Hippocampal formation (tissue), 2 donors: ENCODE data around the gene PDE3A.
"Not testable (repeated sequence)": the region's sequence is repeated elsewhere in the genome, so short reads cannot be mapped to it uniquely, and the experiment has no call there.

Experiments used
- DNase-seq, 2 donors: peaks; one replicate each; lab custom pipeline; 2025; lab: John Stamatoyannopoulos, UW

Gene PDE3A

GRCh38 chr12:20551742-20552442 is 183.6 kb downstream of the PDE3A start:
- not testable (repeated sequence) for DNase-seq

DNA sequence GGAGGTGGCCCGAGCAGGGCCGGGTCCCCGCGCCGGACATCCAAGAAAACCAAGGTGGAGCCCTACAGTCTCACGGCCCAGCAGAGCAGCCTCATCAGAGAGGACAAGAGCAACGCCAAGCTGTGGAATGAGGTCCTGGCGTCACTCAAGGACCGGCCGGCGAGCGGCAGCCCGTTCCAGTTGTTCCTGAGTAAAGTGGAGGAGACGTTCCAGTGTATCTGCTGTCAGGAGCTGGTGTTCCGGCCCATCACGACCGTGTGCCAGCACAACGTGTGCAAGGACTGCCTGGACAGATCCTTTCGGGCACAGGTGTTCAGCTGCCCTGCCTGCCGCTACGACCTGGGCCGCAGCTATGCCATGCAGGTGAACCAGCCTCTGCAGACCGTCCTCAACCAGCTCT is 184.2 kb downstream of the PDE3A start:
- not testable (repeated sequence) for DNase-seq

DNA sequence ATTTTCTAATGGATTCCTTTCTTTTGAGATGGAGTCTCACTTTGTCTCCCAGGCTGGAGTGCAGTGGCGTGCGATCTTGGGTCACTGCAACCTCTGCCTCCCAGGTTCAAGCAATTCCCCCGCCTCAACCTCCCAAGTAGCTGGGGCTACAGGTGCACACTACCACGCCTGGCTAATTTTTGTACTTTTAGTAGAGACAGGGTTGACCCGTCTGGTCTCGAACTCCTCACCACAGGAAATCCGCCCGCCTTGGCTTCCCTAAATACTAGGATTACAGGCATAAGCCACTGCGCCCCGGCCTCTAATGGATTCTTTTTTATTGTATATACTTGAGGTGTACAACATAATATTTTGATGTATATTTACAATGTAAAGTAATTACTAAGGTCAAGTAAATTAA is 186.7 kb downstream of the PDE3A start:
- no peak for DNase-seq

DNA sequence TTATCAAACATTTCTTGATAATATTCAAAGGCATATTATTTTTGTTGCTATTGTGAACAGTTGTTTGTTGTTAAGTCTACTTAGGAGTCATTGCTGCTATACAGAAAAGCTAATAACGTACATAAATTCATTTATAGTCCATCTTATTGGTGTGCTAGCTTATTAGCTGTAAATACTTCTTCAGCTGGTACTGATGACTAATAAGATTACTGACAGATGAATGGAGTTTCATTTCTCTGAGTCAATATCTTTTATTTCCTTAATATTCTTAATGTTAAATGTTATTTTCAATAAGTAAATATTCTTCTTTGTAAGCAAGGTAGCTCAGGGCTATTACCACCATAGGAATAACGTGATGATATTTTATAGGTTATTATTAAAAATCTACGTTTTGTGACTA is 187.4 kb downstream of the PDE3A start:
- no peak for DNase-seq

DNA sequence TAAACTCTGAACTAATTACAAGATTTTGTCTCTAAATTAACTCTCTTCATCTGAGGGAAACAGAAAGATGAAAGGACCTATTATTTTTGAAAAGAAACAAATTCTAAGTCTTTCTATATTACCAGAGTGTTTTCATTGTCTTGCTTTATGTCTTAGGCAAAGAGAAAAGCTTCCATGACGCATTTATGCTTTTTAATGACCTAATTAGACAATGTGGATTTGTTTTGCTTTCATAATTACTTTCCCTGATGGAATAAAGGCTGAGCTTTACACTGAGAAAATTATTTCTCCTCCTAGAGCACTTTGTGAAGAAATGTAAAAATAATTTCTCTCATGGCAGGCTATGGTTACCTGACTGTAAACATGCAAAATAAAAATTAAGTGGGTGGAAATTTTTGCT is 188.8 kb downstream of the PDE3A start:
- peak in 1 of 2 donors; percentile 15 for DNase-seq

- DNase-seq = no peak
These were observed 192.6 kb downstream of the PDE3A start for GRCh38 chr12:20560935-20561334.

- no peak for DNase-seq
These were observed 193.5 kb downstream of the PDE3A start for GRCh38 chr12:20561871-20562270.

DNA sequence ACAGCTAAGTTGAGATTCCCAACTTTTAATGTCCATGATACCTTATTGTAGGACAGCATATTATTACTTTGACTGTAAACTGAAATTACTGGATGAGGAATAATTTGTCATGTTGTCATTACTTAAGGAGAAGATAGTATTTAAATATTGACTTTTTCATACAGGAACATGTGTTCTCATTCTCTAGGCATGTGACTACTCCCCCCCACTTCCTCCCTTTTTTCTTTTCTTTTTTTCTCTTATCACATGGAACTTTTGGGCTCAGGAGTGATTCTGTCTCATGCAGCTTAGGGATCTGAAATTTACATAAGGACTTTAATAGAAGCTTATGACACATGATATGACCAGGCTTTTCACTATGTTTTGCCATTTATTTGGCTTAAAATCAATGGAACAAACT is 199.1 kb downstream of the PDE3A start:
- no peak for DNase-seq

DNA sequence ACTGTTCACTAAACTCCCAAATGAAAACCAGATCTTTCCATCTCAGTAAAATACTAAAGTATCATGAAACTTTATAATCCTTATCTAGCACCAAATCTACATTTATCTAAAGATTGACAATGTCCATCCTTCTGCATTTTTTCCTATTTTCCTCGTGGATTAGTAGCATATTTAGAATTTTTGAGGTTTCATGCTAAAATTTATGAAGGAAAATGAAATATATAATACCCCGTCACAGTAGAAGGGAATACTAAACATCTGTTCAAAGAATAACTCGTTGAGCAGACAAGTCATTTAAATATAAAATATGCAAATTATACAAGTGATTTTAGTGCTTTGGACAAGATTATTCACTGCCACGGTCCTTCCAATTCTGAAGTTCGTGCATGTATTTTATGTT is 204.1 kb downstream of the PDE3A start:
- DNase-seq = no peak

- no peak for DNase-seq
These were observed 208.2 kb downstream of the PDE3A start for GRCh38 chr12:20576528-20576927.

GRCh38 chr12:20577054-20577453 is 208.7 kb downstream of the PDE3A start:
- no peak for DNase-seq

DNA sequence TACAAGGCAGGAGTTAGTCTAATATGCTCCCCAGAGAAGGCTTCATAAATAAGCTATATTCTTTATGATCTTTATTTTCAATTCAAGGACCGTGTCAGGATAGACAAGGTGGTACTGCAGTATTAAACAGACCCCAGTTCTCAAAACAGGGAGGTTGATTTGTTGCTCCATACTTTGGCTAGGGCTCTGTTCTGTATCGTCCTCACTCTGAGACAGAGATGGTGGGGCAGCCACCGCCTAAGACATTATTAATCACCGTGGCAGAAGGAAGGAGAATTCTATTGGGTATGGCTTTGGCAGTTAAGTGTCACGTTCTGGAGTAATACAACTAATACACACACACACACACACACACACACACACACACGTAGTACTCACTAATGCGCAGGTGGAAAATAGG is 209.8 kb downstream of the PDE3A start:
- no peak for DNase-seq

- DNase-seq = no peak
These were observed 216.8 kb downstream of the PDE3A start for GRCh38 chr12:20585055-20585625.

GRCh38 chr12:20585913-20586312 is 217.6 kb downstream of the PDE3A start:
- no peak for DNase-seq

GRCh38 chr12:20588042-20588441 is 219.7 kb downstream of the PDE3A start:
- peak; percentile 42 to 88 for DNase-seq

GRCh38 chr12:20590570-20590969 is 222.2 kb downstream of the PDE3A start:
- no peak for DNase-seq

DNA sequence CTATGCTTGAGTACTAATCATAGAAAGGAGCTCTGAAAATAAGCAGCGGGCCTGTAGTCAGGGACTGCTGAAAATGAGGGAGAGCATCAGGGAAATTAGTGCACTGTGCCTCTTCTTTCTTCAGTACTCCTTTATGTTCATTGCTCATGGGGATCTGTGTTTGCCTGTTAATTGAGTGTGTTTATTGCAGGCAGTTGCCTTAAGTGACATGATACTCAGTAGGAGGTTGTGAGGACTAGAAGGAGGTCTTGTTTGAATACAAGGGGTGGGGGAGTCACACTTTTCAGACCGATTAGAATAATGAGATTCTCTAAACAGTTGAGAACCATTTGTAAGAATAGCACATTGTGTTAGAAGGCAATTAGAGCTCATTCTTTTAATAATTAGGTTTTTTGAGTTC is 224.2 kb downstream of the PDE3A start:
- no peak for DNase-seq

- DNase-seq = no peak
These were observed 225.3 kb downstream of the PDE3A start for GRCh38 chr12:20593611-20594010.

DNA sequence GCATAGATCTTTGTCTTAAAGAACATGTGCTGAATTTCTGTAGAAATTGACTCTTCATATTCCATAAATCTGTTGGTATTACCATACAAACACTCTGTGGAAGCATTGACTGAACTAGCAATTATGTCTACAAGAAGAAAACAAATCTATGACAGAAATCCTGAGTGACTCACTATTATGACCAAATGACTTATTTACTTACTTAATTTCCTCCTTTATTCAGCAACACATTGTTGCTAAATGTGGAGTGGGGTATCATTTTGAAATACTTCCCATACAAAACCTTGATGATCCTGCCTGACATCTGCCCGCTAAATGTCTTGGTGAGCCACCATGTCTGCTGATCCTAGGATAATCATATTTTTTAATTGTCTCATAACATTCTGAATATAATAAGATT is 227.7 kb downstream of the PDE3A start:
- DNase-seq = no peak

DNA sequence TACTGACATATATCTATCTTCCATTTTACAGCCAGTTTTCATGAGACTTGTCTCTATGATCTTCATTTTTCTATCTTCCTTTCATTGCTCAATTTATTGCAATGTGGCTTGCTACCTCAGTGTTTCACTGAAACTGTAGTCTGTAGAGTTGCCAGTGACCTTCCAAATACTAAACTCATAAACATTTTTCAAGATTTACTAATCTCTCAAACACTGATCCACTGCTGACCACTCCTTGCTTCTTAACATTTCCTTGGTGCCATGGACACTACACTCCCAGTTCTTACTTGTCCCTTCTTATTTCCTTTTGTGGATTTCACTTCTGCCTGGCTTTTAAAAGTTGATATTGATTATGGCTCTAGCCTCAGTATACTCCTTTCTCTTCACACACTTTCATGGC is 231.4 kb downstream of the PDE3A start:
- DNase-seq = no peak

DNA sequence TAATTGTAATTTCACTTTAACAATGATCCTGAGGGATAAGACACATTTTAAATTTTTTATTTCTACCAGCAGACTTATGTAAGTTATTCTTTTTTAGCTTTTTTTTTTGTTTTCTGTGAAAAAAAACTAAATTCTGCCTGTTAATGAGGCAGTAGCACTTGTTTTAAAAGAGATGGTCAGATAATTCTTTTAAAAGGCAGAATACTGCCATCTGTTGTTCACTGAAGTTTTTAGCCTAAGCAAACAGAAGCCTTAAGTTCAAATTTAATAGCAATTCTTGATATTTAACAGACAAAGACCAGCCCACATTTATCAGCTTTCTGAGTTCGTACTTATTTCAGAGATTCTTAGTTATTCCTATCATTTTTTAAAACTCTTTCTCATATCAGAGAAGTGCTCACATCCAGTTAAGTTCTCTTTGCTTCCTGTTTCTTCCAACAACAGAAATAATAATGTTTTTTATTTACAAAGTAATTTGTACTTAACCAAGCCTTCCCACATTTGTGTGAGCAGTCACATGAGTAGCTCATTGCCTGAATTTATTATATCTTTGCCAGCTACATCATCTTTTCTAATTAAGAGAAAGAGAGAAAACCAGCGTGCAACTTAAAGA is 233.4 kb downstream of the PDE3A start:
- peak in 1 of 2 donors; percentile 81 for DNase-seq

DNA sequence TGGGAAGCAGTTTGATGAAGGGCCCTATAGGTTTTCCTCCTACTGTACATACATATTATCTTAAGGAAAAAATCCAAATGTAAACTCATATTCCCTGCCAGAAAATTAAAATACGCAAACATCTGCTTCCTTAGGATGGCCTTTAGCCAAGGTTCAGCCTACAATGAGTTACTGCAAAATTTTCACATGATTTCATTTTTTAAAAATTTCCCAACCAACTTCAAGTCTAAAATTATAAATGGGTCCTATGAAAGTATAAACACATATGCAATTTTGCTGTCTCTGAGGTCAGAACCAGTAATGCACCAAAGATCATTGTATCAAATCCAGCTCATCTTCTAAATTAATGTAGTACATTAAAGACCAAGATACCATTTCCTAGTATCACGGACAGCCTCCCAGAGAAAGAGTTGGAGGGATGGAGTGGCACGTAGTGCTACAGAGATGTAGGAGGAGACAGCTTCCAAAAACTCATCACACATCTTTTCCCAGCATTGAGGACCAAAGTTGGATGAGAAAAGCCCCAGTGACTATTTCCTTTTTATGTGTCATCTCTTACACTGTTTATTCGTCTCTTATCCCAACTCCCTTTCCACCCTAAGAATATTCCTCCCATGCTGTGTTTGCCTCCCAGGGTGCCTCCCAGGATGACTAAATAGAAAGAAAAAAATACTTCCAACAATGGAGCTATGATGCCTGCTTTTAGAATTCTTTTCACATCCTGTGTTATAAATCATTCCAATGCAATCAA is 234.5 kb downstream of the PDE3A start:
- no peak for DNase-seq
